Endometrium (tissue), 2 donors: ENCODE data around the gene GPR37L1.
"Not testable (repeated sequence)": the region's sequence is repeated elsewhere in the genome, so short reads cannot be mapped to it uniquely, and the experiment has no call there.

ENCODE experiments used
- FAIRE-seq: peaks from 2 replicates; lab custom pipeline; 2012; peaks lifted over from hg19 to GRCh38; lab: Jason Lieb, UNC
- donor health status: control.
- donor health status: control.

GPR37L1 gene

DNA sequence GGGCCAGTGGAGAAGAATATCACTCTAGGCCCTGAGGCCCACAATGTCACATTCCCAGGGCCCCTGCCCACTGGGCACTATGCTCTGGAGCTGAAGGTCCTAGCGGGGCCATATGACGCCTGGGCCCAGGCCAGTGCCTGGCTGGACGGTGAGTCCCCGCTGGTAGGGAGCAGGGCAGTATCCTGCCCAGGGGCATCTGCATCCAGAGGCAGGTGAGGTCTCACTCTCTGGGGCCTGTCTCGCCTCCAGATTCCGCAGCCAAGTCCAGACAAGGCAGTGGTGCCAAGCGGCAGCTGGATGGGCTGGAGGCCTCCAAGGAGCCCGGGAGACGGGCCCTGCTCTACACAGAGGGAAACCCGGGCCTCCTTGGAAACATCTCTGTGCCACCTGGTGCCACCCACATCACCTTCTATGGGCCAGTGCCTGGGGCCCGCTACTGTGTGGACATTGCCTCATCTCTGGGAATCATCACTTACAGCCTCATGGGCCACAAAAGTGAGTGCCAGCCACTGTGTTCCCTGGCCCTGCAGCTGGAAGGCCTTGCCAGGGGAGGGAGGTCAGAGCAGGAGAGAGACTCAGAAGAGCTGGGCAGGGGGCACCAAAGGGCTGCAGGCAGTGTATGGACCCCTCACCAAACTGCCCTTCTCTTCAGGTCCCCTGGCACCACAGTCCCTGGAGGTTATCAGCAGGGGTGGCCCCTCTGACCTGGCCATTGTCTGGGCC lies 48.7 kb downstream of the GPR37L1 start:
- no peak for FAIRE-seq

DNA sequence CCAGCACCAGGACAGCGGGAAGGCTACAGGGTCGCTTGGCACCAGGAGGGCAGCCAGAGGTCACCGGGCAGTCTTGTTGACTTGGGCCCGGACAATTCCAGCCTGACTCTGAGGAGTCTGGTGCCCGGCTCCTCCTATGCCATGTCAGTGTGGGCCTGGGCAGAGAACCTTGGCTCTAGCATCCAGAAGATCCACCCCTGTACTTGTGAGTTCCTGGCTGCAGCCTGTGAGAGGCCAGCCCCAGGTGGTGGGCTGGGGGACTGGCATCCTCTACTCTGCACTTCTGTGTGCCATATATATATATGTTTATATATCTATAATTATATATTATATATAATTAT lies 49.3 kb downstream of the GPR37L1 start:
- FAIRE-seq, result no peak

DNA sequence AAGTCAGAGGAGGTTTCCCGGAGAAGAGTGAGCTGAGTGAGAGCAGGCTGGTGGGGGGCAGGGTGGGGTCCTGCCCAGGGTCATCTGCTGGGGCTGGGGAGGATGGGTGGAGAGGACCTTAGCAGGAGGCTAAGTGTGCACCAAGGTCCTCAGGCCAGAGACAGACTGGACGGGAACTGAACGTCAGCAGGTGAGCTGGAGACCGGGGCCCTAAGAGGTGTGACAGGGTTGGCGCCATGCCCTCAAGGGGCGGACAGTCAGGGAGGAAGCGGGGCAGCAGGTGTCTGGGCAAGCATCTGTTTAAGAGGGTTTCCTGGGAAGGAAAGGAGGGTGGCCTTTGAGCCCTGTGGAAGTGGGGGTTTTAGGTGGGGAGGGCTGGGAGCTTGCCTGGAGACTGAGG lies 51.3 kb downstream of the GPR37L1 start:
- FAIRE-seq, result no peak

DNA sequence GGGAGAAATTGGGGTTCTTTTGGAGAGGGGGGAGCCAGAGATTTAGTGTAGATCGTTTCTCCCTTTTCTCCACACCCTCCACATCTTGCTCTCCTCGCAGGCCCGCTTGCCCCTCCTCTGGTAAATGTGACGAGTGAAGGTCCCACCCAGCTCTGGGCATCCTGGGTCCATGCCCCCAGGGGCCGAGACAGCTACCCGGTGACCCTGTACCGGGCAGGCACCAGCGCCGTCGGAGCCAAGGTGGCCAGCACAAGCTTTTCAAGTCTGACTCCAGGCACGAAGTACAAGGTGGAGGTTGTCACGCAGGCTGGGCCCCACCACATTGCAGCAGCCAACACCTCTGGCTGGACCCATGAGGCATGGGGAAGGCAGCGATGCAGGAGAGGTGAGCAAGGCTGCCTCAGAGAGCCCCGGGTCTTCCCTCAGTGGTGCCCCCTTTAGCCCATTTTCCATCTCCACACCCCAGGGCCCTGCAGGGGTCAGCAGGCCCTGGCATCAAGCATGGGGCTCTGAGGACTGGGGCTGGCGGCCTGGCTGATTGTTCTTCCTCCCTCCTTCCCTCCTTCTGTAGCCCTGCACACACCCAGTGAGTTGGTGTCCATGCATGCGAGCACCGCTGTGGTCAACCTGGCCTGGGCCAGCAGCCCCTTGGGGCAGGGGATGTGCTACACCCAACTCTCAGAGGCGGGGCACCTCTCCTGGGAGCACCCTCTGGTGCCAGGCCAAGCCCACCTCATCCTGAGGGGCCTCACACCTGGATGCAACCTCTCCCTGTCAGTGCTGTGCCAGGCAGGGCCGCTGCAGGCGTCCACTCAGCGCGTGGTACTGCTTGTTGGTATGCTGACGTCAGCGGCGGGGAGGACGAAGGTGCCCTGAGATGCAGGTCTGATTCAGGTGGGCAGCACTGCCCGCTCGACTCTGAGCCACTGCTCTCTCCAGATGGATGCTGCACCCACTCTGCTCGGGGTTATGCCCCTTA lies 54.5 kb downstream of the GPR37L1 start:
- no peak for FAIRE-seq

DNA sequence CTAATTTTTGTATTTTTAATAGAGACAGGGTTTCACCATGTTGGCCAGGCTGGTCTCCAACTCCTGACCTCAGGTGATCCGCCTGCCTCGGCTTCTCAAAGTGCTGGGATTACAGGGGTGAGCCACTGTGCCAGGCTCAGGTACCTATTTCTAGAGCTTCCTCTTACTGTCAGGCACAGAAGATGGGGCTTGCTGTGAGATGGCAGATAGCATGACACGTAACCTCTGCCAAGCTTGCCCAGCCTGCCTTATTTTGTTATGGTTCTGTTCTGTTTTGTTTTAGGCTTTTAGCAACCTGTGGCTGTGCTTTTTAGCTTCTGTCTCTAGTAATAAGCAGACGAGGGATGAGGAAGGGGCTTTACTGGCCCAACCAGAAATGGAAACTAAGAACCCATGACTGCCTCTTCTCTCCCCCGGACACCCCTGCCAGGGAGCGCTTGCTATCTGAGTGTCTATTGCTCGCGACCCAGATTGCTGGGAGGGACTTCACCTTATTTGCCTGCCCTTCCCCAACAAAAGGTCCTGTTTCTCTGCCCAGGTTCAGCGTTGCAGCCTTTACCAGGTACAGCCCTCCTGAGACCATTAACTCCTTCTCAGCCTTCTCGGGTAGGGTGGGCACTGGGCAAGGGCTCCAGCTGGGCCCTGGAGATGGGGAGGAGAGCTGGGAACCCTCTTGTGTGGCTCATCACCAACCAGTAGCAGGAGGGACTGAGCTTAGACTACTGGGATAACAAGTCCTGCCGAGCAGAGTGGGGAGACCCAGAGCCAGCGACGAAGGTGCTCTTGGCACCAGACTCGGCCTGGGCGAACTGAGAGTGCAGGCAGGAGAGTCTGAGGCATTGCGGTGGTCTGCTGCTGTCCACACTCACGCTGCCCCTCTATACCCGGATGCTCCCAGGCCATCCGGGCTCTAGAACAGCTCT lies 57.4 kb downstream of the GPR37L1 start:
- no peak for FAIRE-seq

DNA sequence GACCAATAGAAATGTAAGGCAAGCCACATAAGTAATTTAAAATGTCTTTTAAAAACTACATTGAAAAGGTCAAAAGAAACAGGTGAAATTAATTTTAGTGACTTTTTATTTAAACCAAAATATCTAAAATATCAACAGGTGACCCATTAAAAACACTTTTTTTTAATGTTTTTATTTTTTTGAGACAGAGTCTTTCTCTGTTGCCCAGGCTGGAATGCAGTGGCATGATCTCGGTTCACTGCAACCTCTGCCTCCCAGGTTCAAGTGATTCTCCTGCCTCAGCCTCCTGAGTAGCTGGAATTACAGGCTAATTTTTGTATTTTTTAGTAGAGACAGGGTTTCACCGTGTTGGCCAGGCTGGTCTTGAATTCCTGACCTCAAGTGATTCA lies 58.0 kb downstream of the GPR37L1 start:
- FAIRE-seq, result not testable (repeated sequence)

DNA sequence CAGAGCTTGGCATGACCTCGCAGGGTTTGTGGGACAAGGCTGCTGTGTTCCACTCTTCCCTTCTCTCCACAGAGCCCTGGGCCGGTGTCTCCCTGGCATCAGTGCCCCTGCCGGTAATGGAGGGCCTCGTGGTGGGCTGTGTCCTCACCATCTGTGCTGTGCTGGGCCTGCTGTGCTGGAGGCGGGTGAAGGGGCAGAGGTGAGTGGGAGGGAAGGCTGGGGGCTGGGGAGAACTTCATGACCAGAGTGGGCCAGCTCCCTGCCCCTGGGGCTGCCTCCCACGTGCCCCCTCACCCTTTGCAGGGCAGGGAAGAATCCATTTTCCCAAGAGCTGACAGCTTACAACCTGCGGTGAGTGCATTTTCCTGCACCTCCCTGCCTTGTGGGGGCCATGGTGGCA lies 58.9 kb downstream of the GPR37L1 start:
- FAIRE-seq, result no peak

DNA sequence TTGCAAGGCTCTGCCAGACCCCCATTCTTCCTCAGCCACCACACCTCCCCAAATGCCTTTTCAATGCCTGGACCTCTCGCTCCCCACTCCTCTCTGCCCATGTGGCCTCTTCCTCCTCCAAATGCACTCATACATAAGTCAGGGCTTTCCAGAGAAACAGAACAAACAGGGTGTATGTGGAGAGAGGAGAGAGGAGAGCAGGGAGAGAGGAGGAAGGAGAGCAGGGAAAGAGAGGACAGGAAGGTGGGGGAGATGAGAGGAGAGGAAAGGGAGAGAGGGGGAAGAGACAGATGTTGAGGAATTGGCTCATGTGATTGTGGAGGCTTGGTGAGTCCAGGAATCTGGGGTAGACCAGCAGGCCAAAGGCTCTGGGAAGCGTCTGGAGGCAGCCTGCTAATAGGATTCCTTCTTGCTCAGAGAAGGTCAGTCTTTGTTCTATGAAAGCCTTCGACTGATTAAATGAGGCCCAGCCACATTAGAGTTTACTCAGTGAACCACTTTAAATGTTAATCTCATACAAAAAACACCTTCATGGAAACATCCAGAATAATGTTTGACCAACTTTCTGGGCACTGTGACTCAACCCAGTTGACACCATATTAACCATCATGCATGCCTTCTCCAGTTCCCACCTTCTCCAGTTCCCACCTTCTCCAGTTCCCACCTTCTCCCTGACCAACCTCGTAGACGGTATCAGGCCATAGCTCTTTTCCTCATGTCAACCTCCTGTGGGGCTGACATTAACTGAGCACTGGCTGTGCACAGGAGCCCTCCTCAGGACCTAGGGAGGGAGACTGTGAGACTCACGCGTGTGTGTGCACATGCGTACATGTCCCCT lies 59.5 kb downstream of the GPR37L1 start:
- FAIRE-seq, result no peak
